WTC11 (cell line): ENCODE measurements around the gene LRRC23. TPM values are rescaled to one million over a fixed set of nuclear protein-coding genes. Genes with fewer than 3 reads are reported as not detected.

Experiments
- ATAC-seq: fragments of 200-7000 bp; cut with Tn5 transposase; 2 replicates; pipeline ENCODE4 v1.10.0; 2021; ENCODE audit warnings: mild to moderate bottlenecking, moderate library complexity
- CTCF ChIA-PET: fragments of 300-600 bp; sonication (Branson Sonifier 250); formaldehyde crosslinking; loops from one replicate; lab custom pipeline; 2021; ENCODE audit warnings: antibody characterized with exemption; lab: Charles Lee
- POLR2A ChIA-PET: fragments of 350-600 bp; sonication (Branson Sonifier 250); formaldehyde crosslinking; loops from one replicate; lab custom pipeline; 2021; ENCODE audit warnings: antibody characterized with exemption; lab: Charles Lee
- DNase-seq: peaks from one replicate; pipeline ENCODE4 v3.0.0; 2021; ENCODE audit warnings: low spot score
- H3K27ac Mint-ChIP-seq: 2 replicates; pipeline ENCODE4 v1.8.0; 2021; ENCODE audit warnings: mixed read lengths
- H3K27me3 Mint-ChIP-seq: 2 replicates; pipeline ENCODE4 v1.8.0; 2021; ENCODE audit warnings: low read depth, mild to moderate bottlenecking, moderate library complexity, mixed read lengths
- H3K36me3 Mint-ChIP-seq: 2 replicates; pipeline ENCODE4 v1.8.0; 2021; ENCODE audit warnings: mixed read lengths
- H3K4me1 Mint-ChIP-seq: 2 replicates; pipeline ENCODE4 v1.8.0; 2022; ENCODE audit warnings: mixed read lengths
- H3K4me3 Mint-ChIP-seq: 2 replicates; pipeline ENCODE4 v1.8.0; 2021; ENCODE audit warnings: mild to moderate bottlenecking, moderate library complexity, mixed read lengths
- H3K9me3 Mint-ChIP-seq: 2 replicates; pipeline ENCODE4 v1.8.0; 2021; ENCODE audit warnings: mixed read lengths
- ATF3 ChIP-seq: sonication (generic); formaldehyde crosslinking; conservative IDR thresholded peaks from 2 replicates; pipeline ENCODE4 v1.8.1; 2022; ENCODE audit warnings: mild to moderate bottlenecking, missing genetic modification reagents
- CDX4 ChIP-seq: fragments of 250-450 bp; sonication (Bioruptor Pico); IDR thresholded peaks from 2 replicates; pipeline ENCODE4 v1.9.0; 2021; ENCODE audit warnings: moderate library complexity, mild to moderate bottlenecking, inconsistent platforms, borderline replicate concordance
- CTCF ChIP-seq: fragments of 200-600 bp; IDR thresholded peaks from 2 replicates; pipeline ENCODE4 v1.8.0; 2022; ENCODE audit warnings: antibody characterized with exemption
- E2F4 ChIP-seq: sonication (generic); formaldehyde crosslinking; IDR thresholded peaks from 2 replicates; pipeline ENCODE4 v1.8.1; 2022; ENCODE audit warnings: low read depth, mild to moderate bottlenecking, moderate library complexity, missing genetic modification reagents, borderline replicate concordance
- ETV6 ChIP-seq: sonication (generic); formaldehyde crosslinking; IDR thresholded peaks from 2 replicates; pipeline ENCODE4 v1.8.1; 2022; ENCODE audit warnings: mild to moderate bottlenecking, missing genetic modification reagents
- MYBL2 ChIP-seq: sonication (generic); formaldehyde crosslinking; IDR thresholded peaks from 2 replicates; pipeline ENCODE4 v1.8.1; 2023; ENCODE audit warnings: mild to moderate bottlenecking, moderate library complexity, missing genetic modification reagents
- NFE2L1 ChIP-seq: sonication (generic); formaldehyde crosslinking; IDR thresholded peaks from 2 replicates; pipeline ENCODE4 v1.8.1; 2023; ENCODE audit warnings: missing genetic modification reagents
- OVOL2 ChIP-seq: fragments of 250-450 bp; sonication (Bioruptor Pico); IDR thresholded peaks from 2 replicates; pipeline ENCODE4 v1.9.0; 2021; ENCODE audit warnings: mild to moderate bottlenecking, borderline replicate concordance
- PRDM15 ChIP-seq: sonication (generic); formaldehyde crosslinking; IDR thresholded peaks from 2 replicates; pipeline ENCODE4 v1.8.0; 2022; ENCODE audit warnings: missing genetic modification reagents
- ZNF281 ChIP-seq: sonication (generic); formaldehyde crosslinking; IDR thresholded peaks from 2 replicates; pipeline ENCODE4 v1.8.0; 2023; ENCODE audit warnings: mild to moderate bottlenecking, missing genetic modification reagents
- ZNF512 ChIP-seq: sonication (generic); formaldehyde crosslinking; IDR thresholded peaks from 2 replicates; pipeline ENCODE4 v1.8.1; 2022; ENCODE audit warnings: missing genetic modification reagents, borderline replicate concordance
- ZNF671 ChIP-seq: fragments of 250-450 bp; sonication (Bioruptor Pico); IDR thresholded peaks from 2 replicates; pipeline ENCODE4 v1.8.0; 2021; ENCODE audit warnings: mild to moderate bottlenecking
- total RNA-seq: library from RNA; stranded (reverse); gene quantifications from 3 replicates; pipeline ENCODE4 v1.2.3, GENCODE V29; 2021

The LRRC23 gene
- total RNA-seq, 1 experiment from 2014 or later = 3.1 TPM

- TF ChIP-seq PRDM15 (no peak), ETV6 (no peak), ZNF281 (CRISPR knock-in tag) (no peak), NFE2L1 (CRISPR knock-in tag) (no peak)
Measured at GRCh38 chr12:6957741-6958608, 53.4 kb downstream of the LRRC23 start (continued).

- no peaks in the 10 kb centered on the region for H3K9me3 Mint-ChIP-seq
- ChIA-PET POLR2A (interaction anchor here (1.1 to 2.6 kb wide), 3 partner anchors 12 to 33 kb away, joined by 3 to 11 read pairs (median 8); partner anchors contain the start of genes C12orf57 and RNU7-1), CTCF (interaction anchor here (0.6 to 9.7 kb wide), 3 partner anchors 13 to 908 kb away, joined by 3 to 296 read pairs (median 4); partner anchors contain the start of genes C12orf57 and RNU7-1)
- TF ChIP-seq ATF3 (CRISPR knock-in tag) (no peak), ZNF512 (CRISPR knock-in tag) (no peak), MYBL2 (CRISPR knock-in tag) (no peak), CTCF (no peak)
- peaks cover 35% of the 10 kb centered on the region for H3K4me1 Mint-ChIP-seq
- ATAC-seq = no peak
- DNase-seq = no peak
- H3K4me3 Mint-ChIP-seq = no peak overlapping the region
- no peaks in the 10 kb centered on the region for H3K27me3 Mint-ChIP-seq
- H3K36me3 Mint-ChIP-seq = no peaks in the 10 kb centered on the region
- peak overlapping the region; percentile 48 for H3K27ac Mint-ChIP-seq
Measured at GRCh38 chr12:6958609-6959057, 54.0 kb downstream of the LRRC23 start.

- peaks cover 37% of the 10 kb centered on the region for H3K4me1 Mint-ChIP-seq
- CTCF ChIA-PET = interaction anchor here (1.1 to 9.7 kb wide), 2 partner anchors 14 to 149 kb away, joined by 4 to 296 read pairs; partner anchors contain the start of genes C12orf57 and RNU7-1
- DNase-seq = no peak
- no peak overlapping the region for H3K4me3 Mint-ChIP-seq
- H3K36me3 Mint-ChIP-seq = no peaks in the 10 kb centered on the region
- POLR2A ChIA-PET = interaction anchor here (1.1 to 2.6 kb wide), 3 partner anchors 13 to 34 kb away, joined by 3 to 11 read pairs (median 8); partner anchors contain the start of genes C12orf57 and RNU7-1
- ATAC-seq = no peak
- H3K9me3 Mint-ChIP-seq = no peaks in the 10 kb centered on the region
- no peak overlapping the region for H3K27ac Mint-ChIP-seq
- no peaks in the 10 kb centered on the region for H3K27me3 Mint-ChIP-seq
- TF ChIP-seq CDX4 (CRISPR knock-in tag) (no peak), NFE2L1 (CRISPR knock-in tag) (no peak), ZNF671 (CRISPR knock-in tag) (no peak), OVOL2 (CRISPR knock-in tag) (no peak), ZNF512 (CRISPR knock-in tag) (no peak), E2F4 (CRISPR knock-in tag) (no peak)
Measured at GRCh38 chr12:6959058-6959804, 54.6 kb downstream of the LRRC23 start.
